Measurements from ENCODE around the gene SCD5. TPM values are rescaled to one million over a fixed set of nuclear protein-coding genes. Genes with fewer than 3 reads are reported as not detected.

The SCD5 gene
- total RNA-seq, 1 donor from 2014 or later: 14.6 TPM

GRCh38 chr4:82715731-82716617 is 82.6 kb downstream of the SCD5 start:
- TF ChIP-seq CTCF (IDR thresholded peaks at IDR 0.05; ENCODE audit: unreplicated experiment): no peak
- peak overlapping the region; percentile 37 for H3K27ac Mint-ChIP-seq
- H3K4me3 Mint-ChIP-seq (ENCODE audit: low read depth): no peak overlapping the region
- no peaks in the 10 kb centered on the region for H3K9me3 Mint-ChIP-seq (ENCODE audit: low read depth)
- peaks cover 7% of the 10 kb centered on the region for H3K4me1 Mint-ChIP-seq (ENCODE audit: low read depth)
- no peak for DNase-seq (ENCODE audit: low spot score, unreplicated experiment)
- no peaks in the 10 kb centered on the region for H3K36me3 Mint-ChIP-seq (ENCODE audit: insufficient read depth)
- H3K27me3 Mint-ChIP-seq: peaks cover 13% of the 10 kb centered on the region

GRCh38 chr4:82713856-82714255 is 84.7 kb downstream of the SCD5 start:
- Mint-ChIP-seq H3K27ac (no peak overlapping the region), H3K27me3 (peaks cover 17% of the 10 kb centered on the region), H3K4me3 (ENCODE audit: low read depth) (no peak overlapping the region), H3K4me1 (ENCODE audit: low read depth) (peaks cover 14% of the 10 kb centered on the region), H3K36me3 (ENCODE audit: insufficient read depth) (no peaks in the 10 kb centered on the region), H3K9me3 (ENCODE audit: low read depth) (no peaks in the 10 kb centered on the region)
- DNase-seq (ENCODE audit: low spot score, unreplicated experiment): no peak
- no peak for TF ChIP-seq CTCF (IDR thresholded peaks at IDR 0.05; ENCODE audit: unreplicated experiment)

- no peak for TF ChIP-seq CTCF (IDR thresholded peaks at IDR 0.05; ENCODE audit: unreplicated experiment)
- Mint-ChIP-seq H3K27ac (no peak overlapping the region), H3K36me3 (ENCODE audit: insufficient read depth) (no peaks in the 10 kb centered on the region), H3K9me3 (ENCODE audit: low read depth) (no peaks in the 10 kb centered on the region), H3K4me3 (ENCODE audit: low read depth) (no peak overlapping the region), H3K4me1 (ENCODE audit: low read depth) (peaks cover 14% of the 10 kb centered on the region), H3K27me3 (peaks cover 17% of the 10 kb centered on the region)
- DNase-seq (ENCODE audit: low spot score, unreplicated experiment): no peak
Measured at GRCh38 chr4:82712561-82712960, 86.0 kb downstream of the SCD5 start.

- Mint-ChIP-seq H3K4me1 (ENCODE audit: low read depth) (peaks cover 14% of the 10 kb centered on the region), H3K27ac (no peak overlapping the region), H3K36me3 (ENCODE audit: insufficient read depth) (no peaks in the 10 kb centered on the region), H3K9me3 (ENCODE audit: low read depth) (no peaks in the 10 kb centered on the region), H3K27me3 (peaks cover 17% of the 10 kb centered on the region), H3K4me3 (ENCODE audit: low read depth) (no peak overlapping the region)
- no peak for DNase-seq (ENCODE audit: low spot score, unreplicated experiment)
- TF ChIP-seq CTCF (IDR thresholded peaks at IDR 0.05; ENCODE audit: unreplicated experiment): no peak
Measured at GRCh38 chr4:82711158-82711785, 87.3 kb downstream of the SCD5 start.

- no peak for DNase-seq (ENCODE audit: low spot score, unreplicated experiment)
- Mint-ChIP-seq H3K9me3 (ENCODE audit: low read depth) (no peaks in the 10 kb centered on the region), H3K27ac (no peak overlapping the region), H3K4me3 (ENCODE audit: low read depth) (no peak overlapping the region), H3K4me1 (ENCODE audit: low read depth) (peaks cover 12% of the 10 kb centered on the region), H3K27me3 (peaks cover 17% of the 10 kb centered on the region), H3K36me3 (ENCODE audit: insufficient read depth) (no peaks in the 10 kb centered on the region)
- no peak for TF ChIP-seq CTCF (IDR thresholded peaks at IDR 0.05; ENCODE audit: unreplicated experiment)
Measured at GRCh38 chr4:82710197-82710929, 88.2 kb downstream of the SCD5 start.
